ENCODE results near the gene ZNF487.

- TF ChIP-seq CTCF (conservative IDR thresholded peaks at IDR 0.05; ENCODE audit: low read length) (no peak), EZH2phosphoT487 (IDR thresholded peaks at IDR 0.05; ENCODE audit: borderline replicate concordance) (no peak)
Measured at GRCh38 chr10:43453266-43453831, 16.4 kb downstream of the ZNF487 start.

All from Loucy (cell line).